A549 (cell line): Measurements from ENCODE around the gene GDA. TPM values are rescaled to one million over a fixed set of nuclear protein-coding genes. Genes with fewer than 3 reads are reported as not detected.

ENCODE experiments used
- ATAC-seq, 2 experiments: fragments of 200-7000 bp in 1 of 2; fragments of >200 bp in 1 of 2; cut with Nextera tagmentation in 1 of 2; cut with Tn5 transposase in 1 of 2; 3 replicates each; pipeline versions ENCODE4 v1.8.0 to v1.9.1; 2018 to 2020; ENCODE audit warnings: mild to moderate bottlenecking in 1 of 2, moderate library complexity in 1 of 2
- CTCF ChIA-PET: fragments of 300-600 bp; sonication (Branson Sonifier 250); formaldehyde crosslinking; extraction: SDS; loops from one replicate; lab custom pipeline; 2021; ENCODE audit warnings: antibody characterized with exemption, inconsistent platforms; lab: Yijun Ruan, JAX
- POLR2A ChIA-PET: fragments of 350-600 bp; formaldehyde crosslinking; extraction: SDS; loops from one replicate; lab custom pipeline; 2021; ENCODE audit warnings: antibody characterized with exemption, inconsistent platforms; lab: Yijun Ruan, JAX
- DNase-seq, 2 experiments: peaks; one replicate each; pipeline versions ENCODE4 v3.0.0 to v3.0.0-alpha.2; 2011 to 2016; ENCODE audit warnings: low read depth in 1 of 2, low spot score in 1 of 2
- FAIRE-seq: peaks from 2 replicates; lab custom pipeline; 2011; peaks lifted over from hg19 to GRCh38; lab: Jason Lieb, UNC
- H3K27ac ChIP-seq, 2 experiments: fragments of >200 bp; sonication (Bioruptor Twin); formaldehyde crosslinking; 3 replicates each; pipeline ENCODE4 v1.5.1; 2016 to 2017
- H3K4me1 ChIP-seq: fragments of >200 bp; sonication (Bioruptor Twin); formaldehyde crosslinking; 3 replicates; pipeline ENCODE4 v1.6.1; 2016
- H3K4me2 ChIP-seq: fragments of >200 bp; sonication (Bioruptor Twin); formaldehyde crosslinking; 3 replicates; pipeline ENCODE4 v1.6.1; 2016
- H3K4me3 ChIP-seq: fragments of >200 bp; sonication (Bioruptor Twin); formaldehyde crosslinking; 3 replicates; pipeline ENCODE4 v1.5.1; 2016
- H3K9me3 ChIP-seq: fragments of >200 bp; sonication (Bioruptor Twin); formaldehyde crosslinking; 3 replicates; pipeline ENCODE4 v1.6.1; 2016
- BHLHE40 ChIP-seq: IDR thresholded peaks from 2 replicates; pipeline ENCODE4 v1.6.1; 2012; ENCODE audit warnings: low read depth, low read length, inconsistent platforms
- CBX2 ChIP-seq: fragments of 200-600 bp; sonication (generic); IDR thresholded peaks from 2 replicates; pipeline ENCODE4 v1.6.1; 2016; ENCODE audit warnings: low read depth, mild to moderate bottlenecking, borderline replicate concordance
- CBX8 ChIP-seq: fragments of 200-600 bp; sonication (generic); IDR thresholded peaks from 2 replicates; pipeline ENCODE4 v1.6.1; 2016
- CHD2 ChIP-seq: fragments of 150-350 bp; IDR thresholded peaks from 2 replicates; pipeline ENCODE4 v1.6.1; 2014; ENCODE audit warnings: low read length; ENCODE audit not compliant: partially characterized antibody
- CHD4 ChIP-seq: fragments of 200-600 bp; sonication (generic); IDR thresholded peaks from 2 replicates; pipeline ENCODE4 v1.6.1; 2016; ENCODE audit warnings: antibody characterized with exemption, mild to moderate bottlenecking, borderline replicate concordance
- E2F6 ChIP-seq: IDR thresholded peaks from 2 replicates; pipeline ENCODE4 v1.6.1; 2012; ENCODE audit warnings: low read depth, borderline replicate concordance
- EHF ChIP-seq: fragments of 250-450 bp; sonication (Bioruptor Pico); IDR thresholded peaks from 2 replicates; pipeline ENCODE4 v1.5.0; 2020; ENCODE audit warnings: mild to moderate bottlenecking
- EHMT2 ChIP-seq: fragments of 200-600 bp; sonication (generic); IDR thresholded peaks from 2 replicates; pipeline ENCODE4 v1.6.1; 2016; ENCODE audit warnings: antibody characterized with exemption, low read depth, mild to moderate bottlenecking, moderate library complexity
- ELK1 ChIP-seq: fragments of 150-350 bp; IDR thresholded peaks from 2 replicates; pipeline ENCODE4 v1.6.1; 2014; ENCODE audit warnings: low read depth, mild to moderate bottlenecking, low read length
- EP300 ChIP-seq, 2 experiments: fragments of >200 bp; sonication (Bioruptor Twin); formaldehyde crosslinking; IDR thresholded peaks; 2 replicates in 1 of 2; 3 replicates in 1 of 2; pipeline ENCODE4 v1.6.1; 2016 to 2017
- FOXS1 ChIP-seq: fragments of 250-450 bp; sonication (Bioruptor Pico); IDR thresholded peaks from 2 replicates; pipeline ENCODE4 v1.5.0; 2020; ENCODE audit warnings: mild to moderate bottlenecking, moderate library complexity
- HES2 ChIP-seq: fragments of >200 bp; sonication (Bioruptor Twin); formaldehyde crosslinking; IDR thresholded peaks from 2 replicates; pipeline ENCODE4 v1.6.1; 2016
- HMGXB4 ChIP-seq: fragments of 250-450 bp; sonication (Bioruptor Pico); IDR thresholded peaks from 2 replicates; pipeline ENCODE4 v1.5.0; 2021; ENCODE audit warnings: mild to moderate bottlenecking, moderate library complexity, borderline replicate concordance
- HOXB5 ChIP-seq: fragments of 250-450 bp; sonication (Bioruptor Pico); IDR thresholded peaks from 2 replicates; pipeline ENCODE4 v1.5.0; 2020; ENCODE audit warnings: mild to moderate bottlenecking, moderate library complexity
- JUN ChIP-seq, 2 experiments: fragments of >200 bp; sonication (Bioruptor Twin); formaldehyde crosslinking; IDR thresholded peaks; 2 replicates in 1 of 2; 3 replicates in 1 of 2; pipeline ENCODE4 v1.6.1; 2016 to 2017
- JUNB ChIP-seq: fragments of >200 bp; sonication (Bioruptor Twin); formaldehyde crosslinking; IDR thresholded peaks from 2 replicates; pipeline ENCODE4 v1.6.1; 2016
- KDM1A ChIP-seq: fragments of 200-600 bp; sonication (generic); IDR thresholded peaks from 2 replicates; pipeline ENCODE4 v1.6.1; 2016; ENCODE audit warnings: low read depth, mild to moderate bottlenecking
- MAFK ChIP-seq: fragments of 450-650 bp; IDR thresholded peaks from 2 replicates; pipeline ENCODE4 v1.6.1; 2014; ENCODE audit not compliant: partially characterized antibody
- MYC ChIP-seq: IDR thresholded peaks from 2 replicates; pipeline ENCODE4 v1.6.1; 2012; ENCODE audit warnings: mild to moderate bottlenecking, inconsistent platforms, low read length, improper control_type of control experiment, borderline replicate concordance
- NR3C1 ChIP-seq: fragments of >200 bp; sonication (Bioruptor Twin); formaldehyde crosslinking; IDR thresholded peaks from 3 replicates; pipeline ENCODE4 v1.6.1; 2017
- POLR2A ChIP-seq: IDR thresholded peaks from 2 replicates; pipeline ENCODE4 v1.6.1; 2012; ENCODE audit warnings: mild to moderate bottlenecking, low read length
- POLR2AphosphoS2 ChIP-seq: conservative IDR thresholded peaks from 2 replicates; pipeline ENCODE4 v1.6.1; 2012; ENCODE audit warnings: low read length, improper control_type of control experiment, inconsistent platforms
- RAD21 ChIP-seq, 2 experiments: fragments of >200 bp in 1 of 2; sonication (Bioruptor Twin) in 1 of 2; formaldehyde crosslinking in 1 of 2; IDR thresholded peaks in 1 of 2; conservative IDR thresholded peaks in 1 of 2; 2 replicates in 1 of 2; 3 replicates in 1 of 2; pipeline ENCODE4 v1.6.1; 2012 to 2018; ENCODE audit warnings: inconsistent platforms in 1 of 2
- RARB ChIP-seq: fragments of 250-450 bp; sonication (Bioruptor Pico); IDR thresholded peaks from 2 replicates; pipeline ENCODE4 v1.8.0; 2021; ENCODE audit warnings: mild to moderate bottlenecking, moderate library complexity
- RFX5 ChIP-seq: fragments of 450-650 bp; IDR thresholded peaks from 2 replicates; pipeline ENCODE4 v1.7.1; 2014; ENCODE audit warnings: antibody characterized with exemption, mild to moderate bottlenecking, moderate library complexity
- ZC3H11A ChIP-seq: fragments of 450-650 bp; IDR thresholded peaks from 2 replicates; pipeline ENCODE4 v1.6.1; 2014; ENCODE audit warnings: antibody characterized with exemption, mild to moderate bottlenecking
- ZFP36 ChIP-seq: fragments of 450-650 bp; IDR thresholded peaks from 2 replicates; pipeline ENCODE4 v1.6.1; 2014; ENCODE audit warnings: borderline replicate concordance; ENCODE audit not compliant: partially characterized antibody
- ZNF302 ChIP-seq: fragments of 250-450 bp; sonication (Bioruptor Pico); IDR thresholded peaks from 2 replicates; pipeline ENCODE4 v1.9.0; 2021; ENCODE audit warnings: inconsistent platforms, mild to moderate bottlenecking, moderate library complexity
- ZSCAN20 ChIP-seq: fragments of 250-450 bp; sonication (Bioruptor Pico); IDR thresholded peaks from 2 replicates; pipeline ENCODE4 v1.8.0; 2022; ENCODE audit warnings: mild to moderate bottlenecking, moderate library complexity
- WGBS: methylation state at CpG from one replicate; pipeline ENCODE4 v1.1.6; 2017; ENCODE audit errors: missing lambda C conversion rate; 5-methylcytosine and 5-hydroxymethylcytosine counted together
- polyA plus RNA-seq, 4 experiments: library from polyadenylated mRNA; depleted of rRNA in 3 of 4; stranded (reverse); fragments of >200 nt; fragmentation: RNase III in 1 of 4; extraction: RNeasy Plus Mini Kit Qiagen cat#74134 plus additional on column Dnase treatment in 1 of 4; gene quantifications; 2 replicates in 3 of 4; 3 replicates in 1 of 4; pipeline ENCODE4 v1.2.3, GENCODE V29; 2011 to 2017

GDA gene
- polyA plus RNA-seq, 2 of the 4 experiments (the other 2 are of a cell fraction): 0.23 to 1.2 TPM

GRCh38 chr9:72158680-72159079 lies 9.4 kb downstream of the GDA start:
- H3K9me3 ChIP-seq: no peaks in the 10 kb centered on the region; the same call in 2 of the 3 replicates
- TF ChIP-seq ELK1 (no peak), BHLHE40 (no peak), ZFP36 (no peak), RAD21 (conservative IDR thresholded peaks at IDR 0.05 in 1 of 2, IDR thresholded peaks at IDR 0.05 in 1 of 2) (no peak), ZSCAN20 (CRISPR knock-in tag) (no peak), HOXB5 (CRISPR knock-in tag) (no peak), JUNB (no peak), KDM1A (no peak), FOXS1 (CRISPR knock-in tag) (no peak), EHF (CRISPR knock-in tag) (no peak), NR3C1 (no peak)
- TF ChIP-seq, all 56 proteins: peak for 0
- Histone ChIP-seq H3K4me3 (no peak overlapping the region), H3K27ac (no peak overlapping the region), H3K4me1 (peaks cover 10% of the 10 kb centered on the region; the same call in 2 of the 3 replicates), H3K4me2 (no peak overlapping the region)
- no peak for DNase-seq
- POLR2A ChIA-PET: no interaction called here
- CTCF ChIA-PET: interaction anchor here (0.7 kb wide), 1 partner anchor 118 kb away, joined by 5 read pairs; no protein-coding TSS in a partner anchor
- no peak for ATAC-seq
- FAIRE-seq: no peak
- WGBS: 68% methylated on average over 3 of the region's 3 CpGs

GRCh38 chr9:72160446-72161123 lies 11.3 kb downstream of the GDA start:
- Histone ChIP-seq H3K4me2 (no peak overlapping the region), H3K9me3 (no peaks in the 10 kb centered on the region; the same call in 2 of the 3 replicates), H3K4me1 (peaks cover 7% of the 10 kb centered on the region; the same call in 2 of the 3 replicates), H3K4me3 (no peak overlapping the region), H3K27ac (no peak overlapping the region)
- TF ChIP-seq CBX2: no peak
- no peak for TF ChIP-seq ELK1
- TF ChIP-seq ZC3H11A: no peak
- no peak for TF ChIP-seq RARB (CRISPR knock-in tag)
- TF ChIP-seq POLR2AphosphoS2: no peak
- TF ChIP-seq EP300 (IDR thresholded peaks at IDR 0.05): no peak
- TF ChIP-seq RFX5: no peak
- TF ChIP-seq MYC: no peak
- TF ChIP-seq MAFK: no peak
- no peak for TF ChIP-seq KDM1A
- TF ChIP-seq CHD4: no peak
- TF ChIP-seq EHF (CRISPR knock-in tag): no peak
- ATAC-seq: no peak
- no peak for FAIRE-seq
- POLR2A ChIA-PET: no interaction called here
- no peak for DNase-seq
- CTCF ChIA-PET: interaction anchor here (1.1 to 1.3 kb wide), 2 partner anchors 12 to 662 kb away, joined by 3 to 4 read pairs; no protein-coding TSS in a partner anchor
- WGBS: 60% methylated on average over 6 of the region's 6 CpGs

- 57% methylated on average over 7 of the region's 7 CpGs for WGBS
- DNase-seq: no peak
- H3K27ac ChIP-seq: no peak overlapping the region
- H3K4me3 ChIP-seq: no peak overlapping the region
- H3K4me1 ChIP-seq: peaks cover 14% of the 10 kb centered on the region; the same call in 2 of the 3 replicates
- peak overlapping the region; percentile 11; the same call in 1 of the 3 replicates for H3K4me2 ChIP-seq
- no peaks in the 10 kb centered on the region; the same call in 2 of the 3 replicates for H3K9me3 ChIP-seq
- CTCF ChIA-PET: no interaction called here
- POLR2A ChIA-PET: no interaction called here
- ATAC-seq: no peak
- FAIRE-seq: no peak
- no peak for TF ChIP-seq JUN (IDR thresholded peaks at IDR 0.05)
- TF ChIP-seq HES2: no peak
- no peak for TF ChIP-seq POLR2A
- no peak for TF ChIP-seq EP300 (IDR thresholded peaks at IDR 0.05)
- TF ChIP-seq CBX8: no peak
- TF ChIP-seq ZC3H11A: no peak
- no peak for TF ChIP-seq ZNF302 (CRISPR knock-in tag)
- no peak for TF ChIP-seq HMGXB4 (CRISPR knock-in tag)
- no peak for TF ChIP-seq EHMT2
- TF ChIP-seq RAD21 (conservative IDR thresholded peaks at IDR 0.05 in 1 of 2, IDR thresholded peaks at IDR 0.05 in 1 of 2): no peak
- TF ChIP-seq CHD2: no peak
- TF ChIP-seq ZFP36: no peak
- no peak for TF ChIP-seq E2F6
Observed at GRCh38 chr9:72165326-72165725, 16.1 kb downstream of the GDA start.
